Breast epithelium (tissue), 4 donors: ENCODE data around the gene IL9. TPM values are rescaled to one million over a fixed set of nuclear protein-coding genes. Genes with fewer than 3 reads are reported as not detected.

Experiments
- DNase-seq, 2 donors: peaks; one replicate each; pipeline ENCODE4 v3.0.0-alpha.2; 2019; ENCODE audit warnings: low spot score in 2 of 2
- H3K27ac ChIP-seq, 2 donors: fragments of 200-600 bp; sonication (generic) in 1 of 2; one replicate each; pipeline ENCODE4 v1.5.1; 2016 to 2019; ENCODE audit warnings: mild to moderate bottlenecking in 1 of 2
- H3K27me3 ChIP-seq, 2 donors: fragments of 200-600 bp; sonication (generic) in 1 of 2; one replicate each; pipeline versions ENCODE4 v1.5.1 to v1.6.0; 2017 to 2019; ENCODE audit warnings: control low read depth in 1 of 2, mild to moderate bottlenecking in 1 of 2
- H3K36me3 ChIP-seq: fragments of 200-600 bp; one replicate; pipeline ENCODE4 v1.5.1; 2019
- H3K4me1 ChIP-seq, 2 donors: fragments of 200-600 bp; sonication (generic); one replicate each; pipeline ENCODE4 v1.5.1; 2016 to 2019; ENCODE audit warnings: control low read depth in 1 of 2
- H3K4me3 ChIP-seq, 3 donors: fragments of 200-600 bp; sonication (generic); 1 replicate in 2 of 3; 2 replicates in 1 of 3; pipeline ENCODE4 v1.5.1; 2016 to 2019; ENCODE audit warnings: mild to moderate bottlenecking in 3 of 3, moderate library complexity in 2 of 3
- H3K9me3 ChIP-seq, 2 donors: fragments of 200-600 bp; sonication (generic) in 1 of 2; one replicate each; pipeline ENCODE4 v1.5.1; 2016 to 2019; ENCODE audit warnings: control low read depth in 1 of 2
- CTCF ChIP-seq, 3 donors: fragments of 450-650 bp; IDR thresholded peaks; one replicate each; pipeline ENCODE4 v1.5.1; 2016 to 2017; ENCODE audit warnings: antibody characterized with exemption in 3 of 3, mild to moderate bottlenecking in 3 of 3, moderate library complexity in 3 of 3
- POLR2A ChIP-seq: fragments of 450-650 bp; IDR thresholded peaks from one replicate; pipeline ENCODE4 v1.6.1; 2016; ENCODE audit warnings: antibody characterized with exemption, mild to moderate bottlenecking, moderate library complexity
- POLR2AphosphoS5 ChIP-seq, 3 donors: sonication (generic); formaldehyde crosslinking; IDR thresholded peaks; one replicate each; pipeline ENCODE4 v1.6.1; 2017; ENCODE audit warnings: antibody characterized with exemption in 3 of 3
- intact Hi-C: fragments of 100-400 bp; cut with DNase I; formaldehyde crosslinking; loops from one replicate; pipeline ENCODE4 v1.15.1; 2023; ENCODE audit warnings: low total_unique reads
- total RNA-seq, 3 donors: library from RNA; depleted of rRNA; stranded (reverse); fragments of >200 nt; gene quantifications; one replicate each; pipeline ENCODE4 v1.1.0, GENCODE V29; 2016

IL9 gene
- total RNA-seq, 3 donors from 2014 or later, result not detected

GRCh38 chr5:135842737-135843136 is 52.9 kb downstream of the IL9 start:
- H3K4me3 ChIP-seq, result no peak overlapping the region
- H3K36me3 ChIP-seq, result no peaks in the 10 kb centered on the region
- no peaks in the 10 kb centered on the region for H3K4me1 ChIP-seq
- no peak for TF ChIP-seq CTCF (IDR thresholded peaks at IDR 0.05)
- no peak for TF ChIP-seq POLR2AphosphoS5 (IDR thresholded peaks at IDR 0.05)
- no peak for TF ChIP-seq POLR2A
- intact Hi-C loops, result no loop called here
- peaks cover 0 to 8% of the 10 kb centered on the region in 2 donors for H3K9me3 ChIP-seq
- no peak for DNase-seq
- no peak overlapping the region for H3K27ac ChIP-seq
- peaks cover 0 to 8% of the 10 kb centered on the region in 2 donors for H3K27me3 ChIP-seq

Other genes with a start within 250 kb of the IL9 start
- gene SLC25A48, start 61.2 kb downstream of the IL9 start, total RNA-seq, result 1 to 10 TPM in 2 of 3 donors, under 1 TPM in 1; 0.33 to 6.2 (median 1.8) TPM
- gene LECT2, start 59.1 kb upstream of the IL9 start, total RNA-seq, result not detected
- 100 to 1,000 TPM in 1 of 3 donors, 10 to 100 TPM in 2; 40.4 to 145 (median 45.2) TPM for gene TGFBI, start 133.1 kb upstream of the IL9 start, total RNA-seq
- 10 to 100 TPM; 45.6 to 63.7 (median 52.4) TPM for gene SMAD5, start 237.0 kb upstream of the IL9 start, total RNA-seq